NT2/D1 (cell line): ENCODE data around the gene EHD3.

Experiments
- DNase-seq: peaks from one replicate; pipeline ENCODE4 v3.0.0-alpha.2; 2011; ENCODE audit warnings: low read depth, low spot score
- H3K27me3 ChIP-seq: 2 replicates; pipeline ENCODE4 v1.6.0; 2011; ENCODE audit warnings: mild to moderate bottlenecking; ENCODE audit not compliant: insufficient read length, insufficient read depth
- H3K36me3 ChIP-seq: 2 replicates; pipeline ENCODE4 v1.6.1; 2011; ENCODE audit warnings: mild to moderate bottlenecking, low read length, mixed read lengths; ENCODE audit not compliant: insufficient read depth, insufficient read length
- H3K4me1 ChIP-seq: 2 replicates; pipeline ENCODE4 v1.5.1; 2011; ENCODE audit not compliant: insufficient read depth, insufficient read length
- H3K4me3 ChIP-seq: 2 replicates; pipeline ENCODE4 v1.5.1; 2011; ENCODE audit warnings: low read depth; ENCODE audit not compliant: insufficient read length
- H3K9ac ChIP-seq: 2 replicates; pipeline ENCODE4 v1.6.0; 2011; ENCODE audit warnings: low read depth; ENCODE audit not compliant: insufficient read length
- H3K9me3 ChIP-seq: 2 replicates; pipeline ENCODE4 v1.5.1; 2011; ENCODE audit warnings: mild to moderate bottlenecking, low read length; ENCODE audit not compliant: insufficient read depth
- SUZ12 ChIP-seq: IDR thresholded peaks from 2 replicates; pipeline ENCODE4 v1.6.1; 2011; ENCODE audit not compliant: insufficient read length, insufficient read depth; ENCODE audit errors: extremely low read depth
- YY1 ChIP-seq: IDR thresholded peaks from 2 replicates; pipeline ENCODE4 v1.6.1; 2011; ENCODE audit not compliant: insufficient read length, insufficient read depth
- ZNF274 ChIP-seq: IDR thresholded peaks from 2 replicates; pipeline ENCODE4 v1.6.1; 2011; ENCODE audit warnings: mild to moderate bottlenecking, low read depth, low read length

EHD3 gene

GRCh38 chr2:31221544-31221943 lies 12.4 kb upstream of the EHD3 start:
- TF ChIP-seq ZNF274 (no peak), YY1 (no peak), SUZ12 (no peak)
- Histone ChIP-seq H3K4me1 (peaks cover 1% of the 10 kb centered on the region), H3K4me3 (no peak overlapping the region)

GRCh38 chr2:31222071-31222470 lies 11.9 kb upstream of the EHD3 start:
- DNase-seq: no peak
- H3K9ac ChIP-seq: no peak overlapping the region

More at GRCh38 chr2:31221544-31221943, 12.4 kb upstream of the EHD3 start:
- no peak overlapping the region for H3K9ac ChIP-seq
- no peaks in the 10 kb centered on the region for H3K36me3 ChIP-seq
- no peaks in the 10 kb centered on the region for H3K9me3 ChIP-seq
- H3K27me3 ChIP-seq: no peaks in the 10 kb centered on the region
- no peak for DNase-seq

GRCh38 chr2:31223026-31223425 lies 10.9 kb upstream of the EHD3 start:
- DNase-seq: no peak
- Histone ChIP-seq H3K36me3 (no peaks in the 10 kb centered on the region), H3K27me3 (no peaks in the 10 kb centered on the region), H3K9me3 (no peaks in the 10 kb centered on the region), H3K4me3 (no peak overlapping the region), H3K9ac (no peak overlapping the region), H3K4me1 (peaks cover 1% of the 10 kb centered on the region)
- TF ChIP-seq YY1 (no peak), SUZ12 (no peak), ZNF274 (no peak)

More at GRCh38 chr2:31222071-31222470, 11.9 kb upstream of the EHD3 start:
- no peaks in the 10 kb centered on the region for H3K36me3 ChIP-seq
- H3K9me3 ChIP-seq: no peaks in the 10 kb centered on the region
- no peak overlapping the region for H3K4me3 ChIP-seq
- no peak for TF ChIP-seq ZNF274
- no peak for TF ChIP-seq YY1
- TF ChIP-seq SUZ12: no peak
- H3K4me1 ChIP-seq: peaks cover 1% of the 10 kb centered on the region
- H3K27me3 ChIP-seq: no peaks in the 10 kb centered on the region

- no peak for DNase-seq
- Histone ChIP-seq H3K9me3 (no peaks in the 10 kb centered on the region), H3K27me3 (no peaks in the 10 kb centered on the region), H3K4me1 (peaks cover 1% of the 10 kb centered on the region), H3K4me3 (no peak overlapping the region), H3K9ac (no peak overlapping the region), H3K36me3 (no peaks in the 10 kb centered on the region)
- no peak for TF ChIP-seq SUZ12
- TF ChIP-seq YY1: no peak
- no peak for TF ChIP-seq ZNF274
Measured at GRCh38 chr2:31223749-31224148, 10.2 kb upstream of the EHD3 start.

- TF ChIP-seq ZNF274: no peak
- TF ChIP-seq SUZ12: no peak
- no peak for TF ChIP-seq YY1
- Histone ChIP-seq H3K36me3 (no peaks in the 10 kb centered on the region), H3K4me1 (peaks cover 1% of the 10 kb centered on the region), H3K9ac (no peak overlapping the region), H3K9me3 (no peaks in the 10 kb centered on the region), H3K4me3 (no peak overlapping the region), H3K27me3 (no peaks in the 10 kb centered on the region)
- DNase-seq: no peak
Measured at GRCh38 chr2:31226266-31226665, 7.7 kb upstream of the EHD3 start.

GRCh38 chr2:31227110-31227509 lies 6.8 kb upstream of the EHD3 start:
- H3K36me3 ChIP-seq: no peaks in the 10 kb centered on the region
- H3K9me3 ChIP-seq: no peaks in the 10 kb centered on the region
- H3K4me3 ChIP-seq: no peak overlapping the region
- TF ChIP-seq YY1 (no peak), ZNF274 (no peak), SUZ12 (no peak)
- DNase-seq: no peak
- peaks cover 1% of the 10 kb centered on the region for H3K4me1 ChIP-seq
- H3K27me3 ChIP-seq: no peaks in the 10 kb centered on the region
- H3K9ac ChIP-seq: no peak overlapping the region

- Histone ChIP-seq H3K4me3 (no peak overlapping the region), H3K27me3 (no peaks in the 10 kb centered on the region), H3K36me3 (no peaks in the 10 kb centered on the region), H3K9ac (no peak overlapping the region), H3K4me1 (peaks cover 1% of the 10 kb centered on the region), H3K9me3 (no peaks in the 10 kb centered on the region)
- DNase-seq: no peak
- TF ChIP-seq YY1 (no peak), SUZ12 (no peak), ZNF274 (no peak)
Measured at GRCh38 chr2:31227711-31228125, 6.2 kb upstream of the EHD3 start.

- TF ChIP-seq SUZ12 (no peak), YY1 (no peak), ZNF274 (no peak)
- Histone ChIP-seq H3K9me3 (no peaks in the 10 kb centered on the region), H3K27me3 (no peaks in the 10 kb centered on the region), H3K4me1 (peaks cover 1% of the 10 kb centered on the region), H3K4me3 (no peak overlapping the region), H3K36me3 (no peaks in the 10 kb centered on the region), H3K9ac (no peak overlapping the region)
- DNase-seq: no peak
Measured at GRCh38 chr2:31228717-31229116, 5.2 kb upstream of the EHD3 start.
